Measurements from ENCODE around the gene CBX1. TPM values are rescaled to one million over a fixed set of nuclear protein-coding genes. Genes with fewer than 3 reads are reported as not detected.

CBX1 gene
- total and polyA plus RNA-seq, 2 experiments from 2014 or later: 38.3 to 102 TPM

- Histone ChIP-seq H3K4me1 (ENCODE audit: low read depth) (peaks cover 3% of the 10 kb centered on the region), H3K36me3 (no peaks in the 10 kb centered on the region), H3K4me3 (no peak overlapping the region), H3K9me3 (ENCODE audit: low read depth) (no peaks in the 10 kb centered on the region), H3K27me3 (no peaks in the 10 kb centered on the region), H3K27ac (no peak overlapping the region)
- TF ChIP-seq CTCF (IDR thresholded peaks at IDR 0.05; ENCODE audit: low read depth, low read length): no peak
- peak in 1 of 2 donors; percentile 49 for DNase-seq (ENCODE audit: low read depth in 1 of 2, low spot score in 1 of 2)
Observed at GRCh38 chr17:48030531-48030930, 70.7 kb downstream of the CBX1 start.

GRCh38 chr17:48028736-48029135 is 72.5 kb downstream of the CBX1 start:
- peaks cover 3% of the 10 kb centered on the region for H3K4me1 ChIP-seq (ENCODE audit: low read depth)
- no peak for DNase-seq (ENCODE audit: low read depth in 1 of 2, low spot score in 1 of 2)
- H3K27ac ChIP-seq: no peak overlapping the region
- no peak overlapping the region for H3K4me3 ChIP-seq
- H3K9me3 ChIP-seq (ENCODE audit: low read depth): no peaks in the 10 kb centered on the region
- H3K36me3 ChIP-seq: no peaks in the 10 kb centered on the region
- peaks cover 10% of the 10 kb centered on the region for H3K27me3 ChIP-seq
- TF ChIP-seq CTCF (IDR thresholded peaks at IDR 0.05; ENCODE audit: low read depth, low read length): no peak

GRCh38 chr17:48027322-48027981 is 73.8 kb downstream of the CBX1 start:
- Histone ChIP-seq H3K36me3 (no peaks in the 10 kb centered on the region), H3K27ac (no peak overlapping the region), H3K27me3 (peaks cover 16% of the 10 kb centered on the region), H3K9me3 (ENCODE audit: low read depth) (no peaks in the 10 kb centered on the region), H3K4me3 (no peak overlapping the region), H3K4me1 (ENCODE audit: low read depth) (peaks cover 3% of the 10 kb centered on the region)
- DNase-seq (ENCODE audit: low read depth in 1 of 2, low spot score in 1 of 2): no peak
- TF ChIP-seq CTCF (IDR thresholded peaks at IDR 0.05; ENCODE audit: low read depth, low read length): no peak

GRCh38 chr17:48026502-48027321 is 74.6 kb downstream of the CBX1 start:
- no peak overlapping the region for H3K27ac ChIP-seq
- H3K4me1 ChIP-seq (ENCODE audit: low read depth): peaks cover 3% of the 10 kb centered on the region
- peaks cover 16% of the 10 kb centered on the region for H3K27me3 ChIP-seq
- peak; percentile 93 to 94 for DNase-seq (ENCODE audit: low read depth in 1 of 2, low spot score in 1 of 2)
- H3K36me3 ChIP-seq: no peaks in the 10 kb centered on the region
- no peaks in the 10 kb centered on the region for H3K9me3 ChIP-seq (ENCODE audit: low read depth)
- H3K4me3 ChIP-seq: no peak overlapping the region
- peak; percentile 93 for TF ChIP-seq CTCF (IDR thresholded peaks at IDR 0.05; ENCODE audit: low read depth, low read length)

GRCh38 chr17:48025904-48026501 is 75.3 kb downstream of the CBX1 start:
- peak in 1 of 2 donors; percentile 28 for DNase-seq (ENCODE audit: low read depth in 1 of 2, low spot score in 1 of 2)
- peaks cover 16% of the 10 kb centered on the region for H3K27me3 ChIP-seq
- H3K27ac ChIP-seq: no peak overlapping the region
- peaks cover 3% of the 10 kb centered on the region for H3K4me1 ChIP-seq (ENCODE audit: low read depth)
- no peaks in the 10 kb centered on the region for H3K9me3 ChIP-seq (ENCODE audit: low read depth)
- TF ChIP-seq CTCF (IDR thresholded peaks at IDR 0.05; ENCODE audit: low read depth, low read length): no peak
- H3K4me3 ChIP-seq: no peak overlapping the region
- no peaks in the 10 kb centered on the region for H3K36me3 ChIP-seq

All from cardiac muscle cell (in vitro differentiated cells and primary cell).